Tibial artery (tissue), 4 donors: Measurements from ENCODE around the gene SCYL3.

Experiments used
- DNase-seq, 2 donors: peaks; one replicate each; pipeline ENCODE4 v3.0.0-alpha.2; 2019
- H3K27ac ChIP-seq, 2 donors: fragments of 200-600 bp; sonication (generic) in 1 of 2; 1 replicate in 1 of 2; 2 replicates in 1 of 2; pipeline ENCODE4 v1.5.1; 2018 to 2019; ENCODE audit warnings: mild to moderate bottlenecking in 1 of 2
- H3K27me3 ChIP-seq, 2 donors: fragments of 200-600 bp; sonication (generic) in 1 of 2; one replicate each; pipeline versions ENCODE4 v1.5.1 to v1.6.0; 2016 to 2019
- H3K36me3 ChIP-seq, 3 donors: fragments of 200-600 bp; sonication (generic) in 2 of 3; one replicate each; pipeline ENCODE4 v1.5.1; 2016 to 2019; ENCODE audit warnings: mild to moderate bottlenecking in 2 of 3
- H3K4me1 ChIP-seq, 4 donors: fragments of 200-600 bp; sonication (generic) in 2 of 4; 1 replicate in 3 of 4; 2 replicates in 1 of 4; pipeline ENCODE4 v1.5.1; 2016 to 2019
- H3K4me3 ChIP-seq, 2 donors: fragments of 200-600 bp; sonication (generic) in 1 of 2; 1 replicate in 1 of 2; 2 replicates in 1 of 2; pipeline ENCODE4 v1.5.1; 2018 to 2019; ENCODE audit warnings: mild to moderate bottlenecking in 2 of 2
- H3K9me3 ChIP-seq, 3 donors: fragments of 200-600 bp; sonication (generic) in 1 of 3; one replicate each; pipeline ENCODE4 v1.5.1; 2016 to 2019
- CTCF ChIP-seq, 2 experiments: fragments of 200-600 bp in 1 of 2; fragments of 450-650 bp in 1 of 2; IDR thresholded peaks; one replicate each; pipeline ENCODE4 v1.5.1; 2017 to 2019; ENCODE audit warnings: antibody characterized with exemption in 2 of 2, mild to moderate bottlenecking in 1 of 2, moderate library complexity in 1 of 2
- intact Hi-C: fragments of 100-400 bp; cut with DNase I; formaldehyde crosslinking; loops from one replicate; pipeline ENCODE4 v1.15.0; 2023; ENCODE audit warnings: low total_unique reads

SCYL3 gene

GRCh38 chr1:169838942-169839341 is 54.8 kb downstream of the SCYL3 start:
- H3K4me3 ChIP-seq, result no peak overlapping the region
- H3K27ac ChIP-seq, result no peak overlapping the region
- no peaks in the 10 kb centered on the region for H3K27me3 ChIP-seq
- DNase-seq, result no peak
- intact Hi-C loops, result no loop called here
- no peaks in the 10 kb centered on the region for H3K4me1 ChIP-seq
- H3K36me3 ChIP-seq, result peaks cover 33 to 41% (median 38%) of the 10 kb centered on the region in 3 donors
- H3K9me3 ChIP-seq, result peaks cover 0 to 9% (median 0%) of the 10 kb centered on the region in 3 donors
- no peak for TF ChIP-seq CTCF (IDR thresholded peaks at IDR 0.05)

- peaks cover 24 to 42% (median 26%) of the 10 kb centered on the region in 3 donors for H3K36me3 ChIP-seq
- TF ChIP-seq CTCF (IDR thresholded peaks at IDR 0.05), result no peak
Observed at GRCh38 chr1:169836198-169836597, 57.5 kb downstream of the SCYL3 start.

GRCh38 chr1:169835647-169836046 is 58.0 kb downstream of the SCYL3 start:
- DNase-seq, result no peak
- H3K4me3 ChIP-seq, result no peak overlapping the region
- TF ChIP-seq CTCF (IDR thresholded peaks at IDR 0.05), result no peak
- H3K27ac ChIP-seq, result no peak overlapping the region
- peaks cover 22 to 40% (median 22%) of the 10 kb centered on the region in 3 donors for H3K36me3 ChIP-seq
- no peaks in the 10 kb centered on the region for H3K4me1 ChIP-seq
- H3K9me3 ChIP-seq, result peaks cover 0 to 9% (median 0%) of the 10 kb centered on the region in 3 donors
- no peaks in the 10 kb centered on the region for H3K27me3 ChIP-seq
- intact Hi-C loops, result no loop called here

More at GRCh38 chr1:169836198-169836597, 57.5 kb downstream of the SCYL3 start:
- DNase-seq, result no peak
- Histone ChIP-seq H3K27ac (no peak overlapping the region), H3K27me3 (no peaks in the 10 kb centered on the region), H3K4me1 (no peaks in the 10 kb centered on the region), H3K9me3 (peaks cover 0 to 9% (median 0%) of the 10 kb centered on the region in 3 donors), H3K4me3 (no peak overlapping the region)
- intact Hi-C loops, result no loop called here

- DNase-seq, result no peak
- intact Hi-C loops, result no loop called here
- no peak for TF ChIP-seq CTCF (IDR thresholded peaks at IDR 0.05)
- H3K9me3 ChIP-seq, result peaks cover 0 to 9% (median 0%) of the 10 kb centered on the region in 3 donors
- H3K4me1 ChIP-seq, result no peaks in the 10 kb centered on the region
- no peaks in the 10 kb centered on the region for H3K27me3 ChIP-seq
- H3K36me3 ChIP-seq, result peaks cover 19 to 32% (median 25%) of the 10 kb centered on the region in 3 donors
- H3K4me3 ChIP-seq, result no peak overlapping the region
- no peak overlapping the region for H3K27ac ChIP-seq
Observed at GRCh38 chr1:169834869-169835268, 58.8 kb downstream of the SCYL3 start.

- no peak overlapping the region for H3K4me3 ChIP-seq
- intact Hi-C loops, result no loop called here
- no peak for DNase-seq
- no peak overlapping the region for H3K27ac ChIP-seq
- H3K9me3 ChIP-seq, result no peaks in the 10 kb centered on the region
- H3K27me3 ChIP-seq, result no peaks in the 10 kb centered on the region
- no peak for TF ChIP-seq CTCF (IDR thresholded peaks at IDR 0.05)
- peaks cover 13 to 21% (median 20%) of the 10 kb centered on the region in 3 donors for H3K36me3 ChIP-seq
- H3K4me1 ChIP-seq, result no peaks in the 10 kb centered on the region
Observed at GRCh38 chr1:169833179-169833901, 60.4 kb downstream of the SCYL3 start.
